Measurements from ENCODE around the gene TMEM108. TPM values are rescaled to one million over a fixed set of nuclear protein-coding genes. Genes with fewer than 3 reads are reported as not detected.

The TMEM108 gene
- polyA plus RNA-seq, 3 donors, result not detected

GRCh38 chr3:133377396-133377795, 339.2 kb downstream of the TMEM108 start:
- no peak overlapping the region for H3K27ac Mint-ChIP-seq
- no peak for DNase-seq
- H3K36me3 ChIP-seq (replicated peaks in 1 of 2; ENCODE audit: control insufficient read depth in 1 of 2, insufficient read depth in 2 of 2, low read length in 2 of 2), result no peaks in the 10 kb centered on the region

GRCh38 chr3:133379926-133380325, 341.7 kb downstream of the TMEM108 start:
- intact Hi-C loops (cut with micrococcal nuclease), result no loop called here
- H3K27ac ChIP-seq (ENCODE audit: low read depth in 1 of 2, low read length in 2 of 2), result no peak overlapping the region

More at GRCh38 chr3:133377396-133377795, 339.2 kb downstream of the TMEM108 start:
- Histone ChIP-seq H3K4me2 (replicated peaks; ENCODE audit: extremely low read depth, low read length, poor library complexity, severe bottlenecking) (no peak overlapping the region), H3K27me3 (ENCODE audit: control insufficient read depth in 2 of 2, insufficient read depth in 2 of 2, low read length in 2 of 2) (no peaks in the 10 kb centered on the region), H3K9me3 (replicated peaks in 1 of 2; ENCODE audit: control insufficient read depth in 1 of 2, insufficient read depth in 1 of 2, low read length in 2 of 2) (no peaks in the 10 kb centered on the region), H4K20me1 (ENCODE audit: insufficient read depth, low read length) (no peaks in the 10 kb centered on the region), H2AFZ (ENCODE audit: insufficient read depth, low read depth, low read length, poor library complexity, severe bottlenecking) (no peak overlapping the region), H3K4me3 (replicated peaks in 1 of 3; ENCODE audit: low read depth in 2 of 3, low read length in 3 of 3) (no peak overlapping the region), H3K4me1 (ENCODE audit: control insufficient read depth in 1 of 2, insufficient read depth in 2 of 2, low read length in 2 of 2) (no peaks in the 10 kb centered on the region), H3K79me2 (ENCODE audit: insufficient read depth, low read length) (no peaks in the 10 kb centered on the region), H3K27ac (ENCODE audit: low read depth in 1 of 2, low read length in 2 of 2) (no peak overlapping the region), H3K9ac (ENCODE audit: insufficient read depth, low read length, poor library complexity, severe bottlenecking) (no peak overlapping the region)
- Mint-ChIP-seq H3K36me3 (no peaks in the 10 kb centered on the region), H3K4me1 (no peaks in the 10 kb centered on the region), H3K9me3 (peaks cover 0 to 4% (median 0%) of the 10 kb centered on the region in 7 donors), H3K27me3 (ENCODE audit: low read depth in 3 of 3) (peaks cover 0 to 3% (median 0%) of the 10 kb centered on the region in 3 donors), H3K4me3 (no peak overlapping the region)
- intact Hi-C loops (cut with micrococcal nuclease), result no loop called here
- 73% methylated on average over 3 of the region's 3 CpGs for WGBS (ENCODE audit: insufficient coverage)
- no peak for TF ChIP-seq CTCF (IDR thresholded peaks at IDR 0.05)

More at GRCh38 chr3:133379926-133380325, 341.7 kb downstream of the TMEM108 start:
- Mint-ChIP-seq H3K9me3 (peaks cover 0 to 4% (median 0%) of the 10 kb centered on the region in 7 donors), H3K27ac (no peak overlapping the region), H3K27me3 (ENCODE audit: low read depth in 3 of 3) (peaks cover 0 to 3% (median 1%) of the 10 kb centered on the region in 3 donors), H3K4me3 (no peak overlapping the region), H3K4me1 (no peaks in the 10 kb centered on the region), H3K36me3 (no peaks in the 10 kb centered on the region)
- Histone ChIP-seq H3K4me3 (replicated peaks in 1 of 3; ENCODE audit: low read depth in 2 of 3, low read length in 3 of 3) (no peak overlapping the region), H3K4me1 (ENCODE audit: control insufficient read depth in 1 of 2, insufficient read depth in 2 of 2, low read length in 2 of 2) (no peaks in the 10 kb centered on the region), H3K4me2 (replicated peaks; ENCODE audit: extremely low read depth, low read length, poor library complexity, severe bottlenecking) (no peak overlapping the region), H3K27me3 (ENCODE audit: control insufficient read depth in 2 of 2, insufficient read depth in 2 of 2, low read length in 2 of 2) (no peaks in the 10 kb centered on the region), H3K79me2 (ENCODE audit: insufficient read depth, low read length) (no peaks in the 10 kb centered on the region), H3K9ac (ENCODE audit: insufficient read depth, low read length, poor library complexity, severe bottlenecking) (no peak overlapping the region), H3K9me3 (replicated peaks in 1 of 2; ENCODE audit: control insufficient read depth in 1 of 2, insufficient read depth in 1 of 2, low read length in 2 of 2) (no peaks in the 10 kb centered on the region), H4K20me1 (ENCODE audit: insufficient read depth, low read length) (no peaks in the 10 kb centered on the region), H3K36me3 (replicated peaks in 1 of 2; ENCODE audit: control insufficient read depth in 1 of 2, insufficient read depth in 2 of 2, low read length in 2 of 2) (no peaks in the 10 kb centered on the region), H2AFZ (ENCODE audit: insufficient read depth, low read depth, low read length, poor library complexity, severe bottlenecking) (no peak overlapping the region)
- DNase-seq, result no peak
- TF ChIP-seq CTCF (IDR thresholded peaks at IDR 0.05), result no peak
- 94% methylated on average over 16 of the region's 19 CpGs for WGBS (ENCODE audit: insufficient coverage)

All from CD14-positive monocyte (primary cell).